ENCODE results near the gene TIAM1.

TIAM1 gene

DNA sequence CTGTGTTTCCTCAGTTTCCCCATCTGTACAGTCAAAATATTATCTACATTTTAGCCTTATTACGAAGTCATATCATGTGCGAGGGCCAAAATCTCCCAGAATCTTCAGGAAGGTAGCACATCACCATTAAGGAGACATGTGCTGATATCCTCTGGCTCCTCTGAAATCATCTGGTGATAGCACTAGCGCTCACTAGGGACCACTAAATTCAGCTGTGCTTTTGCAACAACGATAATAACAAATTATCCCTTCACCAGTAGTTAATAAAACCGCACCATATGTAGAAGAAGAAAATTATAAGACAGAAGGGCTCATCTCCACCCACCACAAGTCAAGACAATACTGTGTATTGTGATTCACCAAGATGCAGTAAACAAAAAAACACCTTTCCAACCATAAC lies 53.3 kb downstream of the TIAM1 start:
- in situ Hi-C loops (cut with MboI; ENCODE audit: low sequenced_read_pairs): no loop called here

DNA sequence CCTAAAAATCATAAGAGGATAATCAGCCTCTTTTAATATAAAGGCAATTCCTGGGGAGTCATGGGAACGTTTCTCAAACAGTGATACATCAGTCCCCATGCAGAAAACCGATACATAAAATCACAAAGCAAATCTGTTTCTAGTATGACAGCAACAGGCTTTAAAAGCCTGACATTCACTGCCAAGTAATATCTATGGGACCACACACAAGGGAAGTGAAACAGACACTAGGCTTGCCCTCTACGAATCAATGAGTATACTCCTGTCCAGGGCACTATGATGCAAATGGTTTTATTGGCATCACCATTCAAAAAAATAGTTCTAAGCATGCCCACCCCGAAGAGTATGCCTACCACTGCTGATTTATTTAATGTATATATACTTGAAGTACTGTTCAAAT lies 54.4 kb downstream of the TIAM1 start:
- in situ Hi-C loops (cut with MboI; ENCODE audit: low sequenced_read_pairs): no loop called here

DNA sequence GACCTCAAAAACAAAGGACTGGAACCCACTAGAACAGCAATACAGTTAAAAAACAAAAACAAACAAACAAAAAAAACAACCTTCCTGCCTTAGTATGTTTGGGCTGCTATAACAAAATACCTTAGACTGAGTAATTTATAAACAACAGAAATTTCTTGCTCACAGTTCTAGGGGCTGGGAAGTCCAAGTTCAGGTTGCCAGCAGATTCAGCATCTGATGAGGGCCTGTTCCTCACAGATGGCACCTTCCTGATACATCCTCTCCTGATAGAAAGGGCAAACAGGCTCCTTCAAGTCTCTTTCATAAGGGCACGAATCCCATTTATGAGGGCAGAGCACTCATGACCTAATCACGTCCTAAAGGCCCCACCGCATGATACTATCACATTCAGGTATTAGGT lies 55.9 kb downstream of the TIAM1 start:
- in situ Hi-C loops (cut with MboI; ENCODE audit: low sequenced_read_pairs): no loop called here

DNA sequence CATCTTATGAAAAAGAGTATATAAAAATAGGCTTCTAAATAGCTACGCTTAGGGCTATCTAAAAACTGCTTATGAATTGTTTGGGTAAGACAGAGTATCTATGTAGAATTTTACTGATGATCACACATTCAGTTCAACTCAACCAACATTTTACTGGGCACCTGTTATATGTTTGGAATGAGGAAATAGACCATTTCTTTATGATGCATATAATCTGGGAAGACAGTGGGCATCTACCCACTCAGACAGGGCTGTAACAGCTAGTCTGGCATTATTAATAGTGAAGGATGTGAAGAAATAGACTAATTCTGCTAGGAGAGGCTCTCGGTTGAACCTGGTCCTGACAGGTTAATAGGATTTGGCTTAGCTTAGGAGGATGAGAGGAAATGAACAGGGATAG lies 56.9 kb downstream of the TIAM1 start:
- in situ Hi-C loops (cut with MboI; ENCODE audit: low sequenced_read_pairs): no loop called here

DNA sequence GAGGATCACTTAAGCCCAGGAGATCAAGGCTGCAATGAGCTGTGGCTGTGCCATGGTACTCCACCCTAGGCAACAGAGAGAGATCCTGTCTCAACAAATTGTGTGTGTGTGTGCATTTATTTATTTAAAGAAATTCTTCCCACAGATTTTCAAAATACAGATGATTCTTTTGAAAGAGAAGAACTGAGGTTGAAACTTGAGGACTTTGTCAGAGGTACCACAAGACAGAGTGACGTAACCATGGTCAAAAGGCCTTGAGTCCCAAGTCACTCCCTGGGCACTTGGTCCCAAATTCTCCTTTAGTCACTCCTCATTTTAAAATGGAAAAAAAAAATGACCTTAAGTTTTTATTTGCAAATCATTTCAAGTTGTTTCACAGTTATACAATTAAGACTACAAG lies 57.4 kb downstream of the TIAM1 start:
- in situ Hi-C loops (cut with MboI; ENCODE audit: low sequenced_read_pairs): no loop called here

DNA sequence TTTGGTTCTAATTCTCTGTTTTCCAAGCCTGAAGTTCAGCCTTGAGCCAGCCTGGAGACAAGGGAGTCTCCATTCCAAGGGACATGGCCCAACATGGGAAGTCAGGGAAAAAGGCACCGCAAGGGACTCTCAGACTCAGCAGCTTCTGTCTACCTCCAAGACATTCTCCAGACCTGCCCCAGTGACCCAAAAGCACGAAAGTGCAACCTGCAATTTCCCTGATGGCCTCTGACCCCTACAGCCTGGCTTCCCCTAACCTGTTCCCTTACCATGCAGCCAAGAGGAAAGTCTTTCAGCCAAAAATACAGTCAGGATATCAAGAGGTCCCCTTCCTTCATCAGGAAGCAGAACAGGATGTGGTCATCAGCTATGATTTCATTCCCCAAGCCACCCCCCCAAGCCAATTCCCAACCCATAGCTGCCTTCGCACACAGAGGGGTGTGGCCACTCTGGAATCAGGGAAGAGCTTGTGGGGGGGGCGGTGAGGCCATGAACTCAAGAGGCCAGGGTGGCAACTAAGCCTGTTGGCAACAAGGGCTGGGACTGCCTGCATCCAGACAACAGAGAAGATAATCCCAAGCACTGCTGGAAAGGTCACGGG lies 59.2 kb downstream of the TIAM1 start:
- in situ Hi-C loops (cut with MboI; ENCODE audit: low sequenced_read_pairs): no loop called here

DNA sequence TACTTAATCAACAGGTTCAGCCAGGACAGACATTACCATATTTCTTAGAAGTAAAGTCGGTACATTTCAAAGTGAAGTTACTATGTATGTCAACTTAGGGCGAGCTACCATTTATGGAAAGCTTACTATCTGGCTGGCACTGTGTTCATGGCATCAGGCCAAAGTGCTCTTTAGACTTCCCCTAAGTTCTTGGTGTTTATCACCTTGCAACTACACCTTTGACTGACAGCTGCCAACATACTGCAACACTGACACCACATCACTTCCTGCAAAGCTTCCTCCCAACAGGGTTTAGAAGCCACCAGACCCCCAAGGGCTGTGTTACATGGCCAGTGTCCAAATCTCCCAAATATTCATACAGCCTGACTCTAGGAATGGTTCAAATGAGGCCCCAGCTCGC lies 61.0 kb downstream of the TIAM1 start:
- in situ Hi-C loops (cut with MboI; ENCODE audit: low sequenced_read_pairs): no loop called here

DNA sequence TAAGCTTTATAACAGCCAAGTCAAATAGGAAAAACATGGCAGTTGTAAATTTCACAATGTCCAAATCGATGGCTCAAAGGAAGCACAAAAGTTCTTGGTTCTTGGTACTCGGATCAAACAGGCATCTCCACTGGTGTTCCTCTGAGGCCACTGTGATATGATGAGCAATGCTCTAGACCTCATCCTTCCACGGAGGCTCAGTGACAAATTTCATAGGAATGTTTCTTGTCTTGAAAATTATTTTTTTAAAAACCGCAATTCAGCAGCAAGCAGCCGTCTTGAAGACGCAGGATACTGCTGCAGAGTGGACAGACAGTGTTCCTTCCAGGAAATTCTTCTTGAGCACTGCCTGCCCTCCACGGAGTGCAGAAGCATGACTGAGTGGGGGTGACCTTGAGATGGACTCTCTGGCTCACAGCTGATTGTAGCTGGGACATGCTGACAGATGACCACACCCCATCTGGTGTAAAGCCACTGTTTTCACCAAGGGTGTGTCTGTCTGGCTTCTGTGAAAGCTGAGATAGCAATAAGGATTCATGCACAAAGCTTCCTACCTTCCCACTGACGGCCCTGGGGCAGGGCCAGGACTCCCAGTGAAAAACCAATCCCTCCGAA lies 61.9 kb downstream of the TIAM1 start:
- in situ Hi-C loops (cut with MboI; ENCODE audit: low sequenced_read_pairs): no loop called here

DNA sequence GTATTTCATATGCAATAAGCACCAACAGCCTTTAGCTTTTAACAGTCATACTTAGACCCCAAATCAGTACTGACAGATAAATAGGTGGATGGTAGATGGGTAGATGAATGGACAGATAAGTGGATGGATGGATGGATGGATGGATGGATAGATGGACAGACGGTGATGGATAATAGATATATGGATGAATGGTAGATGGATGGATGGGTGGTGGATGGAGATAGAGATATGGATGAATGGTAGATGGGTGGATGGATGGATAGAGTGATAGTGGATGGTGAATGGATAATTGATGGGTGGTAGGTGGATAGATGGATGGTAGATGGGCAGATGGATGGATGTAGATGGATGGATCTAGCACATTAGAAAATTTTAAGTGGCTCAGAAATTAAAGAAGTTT lies 62.5 kb downstream of the TIAM1 start:
- in situ Hi-C loops (cut with MboI; ENCODE audit: low sequenced_read_pairs): no loop called here

DNA sequence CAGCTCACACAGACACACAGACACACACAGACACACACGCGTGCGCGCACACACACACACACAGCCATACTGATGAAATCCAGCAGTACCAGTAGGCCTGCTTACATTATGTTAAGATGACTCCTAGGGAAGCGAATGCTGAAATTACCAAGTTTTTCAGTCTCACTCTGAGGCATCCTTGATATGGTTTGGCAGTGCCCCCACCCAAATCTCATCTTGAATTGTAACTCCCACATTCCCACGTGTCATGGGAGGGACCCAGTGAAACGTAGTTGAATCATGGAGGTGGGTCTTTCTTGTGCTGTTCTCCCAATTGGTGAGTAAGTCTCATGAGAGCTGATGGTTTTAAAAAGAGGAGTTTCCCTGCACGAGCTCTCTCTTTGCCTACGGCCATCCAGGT lies 64.1 kb downstream of the TIAM1 start:
- in situ Hi-C loops (cut with MboI; ENCODE audit: low sequenced_read_pairs): no loop called here

DNA sequence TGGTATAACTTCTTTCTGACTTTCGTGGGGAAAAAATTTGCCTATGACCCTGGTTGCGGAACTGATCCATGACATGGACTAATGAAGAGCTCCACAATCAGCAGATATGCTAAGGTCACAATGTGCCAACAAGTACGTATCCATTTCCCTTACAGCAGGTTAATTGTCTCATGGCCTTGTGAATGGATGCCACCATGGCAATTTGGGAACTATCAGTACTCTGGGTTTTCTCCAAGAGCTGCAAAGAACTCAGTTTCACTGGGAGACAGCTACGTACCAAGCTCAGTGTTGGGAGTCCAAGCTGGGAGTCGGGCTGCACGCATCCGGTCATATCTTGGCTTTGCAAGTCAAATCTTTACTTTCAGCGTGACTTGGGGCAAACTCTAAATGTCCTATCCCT lies 64.8 kb downstream of the TIAM1 start:
- in situ Hi-C loops (cut with MboI; ENCODE audit: low sequenced_read_pairs): no loop called here

DNA sequence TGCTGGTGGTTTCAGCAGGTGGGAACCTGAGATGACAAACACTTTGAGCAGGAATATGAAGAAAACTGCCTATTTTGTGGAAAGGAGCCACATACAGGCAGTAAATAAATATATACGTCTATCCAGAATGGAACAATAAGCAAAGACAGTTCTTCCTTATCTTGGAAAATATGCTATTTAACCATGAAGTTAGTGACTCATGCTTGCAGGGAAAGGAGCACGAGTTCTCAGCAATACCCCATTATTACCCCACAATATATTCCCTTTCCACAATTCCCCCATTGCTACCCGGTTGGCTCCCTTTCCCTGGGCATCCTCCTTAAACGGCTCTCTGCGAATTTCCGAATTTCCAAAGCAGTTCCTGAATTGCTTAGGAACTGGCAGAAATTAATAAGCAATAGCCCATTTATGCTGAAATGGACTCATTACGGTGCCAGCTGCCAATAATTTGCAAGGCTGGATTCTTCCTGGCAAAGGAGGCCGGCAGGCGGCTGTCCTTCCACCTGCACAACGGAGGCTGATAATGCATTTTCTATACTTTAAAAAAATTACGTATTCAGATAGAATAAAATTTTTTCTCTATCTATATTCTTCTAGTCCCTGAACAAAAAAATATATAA lies 65.4 kb downstream of the TIAM1 start:
- in situ Hi-C loops (cut with MboI; ENCODE audit: low sequenced_read_pairs): no loop called here

DNA sequence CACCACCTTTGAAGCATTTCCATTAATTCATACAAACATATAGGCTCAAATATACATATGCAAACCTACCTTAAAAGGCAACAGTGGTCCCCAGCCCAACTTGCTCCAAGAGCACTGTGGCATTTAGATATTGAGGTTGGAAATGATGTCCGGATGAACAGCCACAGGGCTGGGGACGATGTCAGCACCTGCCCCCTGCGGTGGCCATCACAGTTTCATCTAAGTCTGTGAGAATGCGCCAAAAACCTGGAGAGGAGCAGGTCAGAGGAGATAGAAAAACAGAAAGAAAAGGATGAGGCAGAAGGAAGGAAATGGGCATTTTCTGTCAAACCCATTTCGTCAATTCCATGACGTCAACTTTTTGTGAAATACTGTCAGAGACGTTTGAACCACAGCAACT lies 67.4 kb downstream of the TIAM1 start:
- in situ Hi-C loops (cut with MboI; ENCODE audit: low sequenced_read_pairs): no loop called here

DNA sequence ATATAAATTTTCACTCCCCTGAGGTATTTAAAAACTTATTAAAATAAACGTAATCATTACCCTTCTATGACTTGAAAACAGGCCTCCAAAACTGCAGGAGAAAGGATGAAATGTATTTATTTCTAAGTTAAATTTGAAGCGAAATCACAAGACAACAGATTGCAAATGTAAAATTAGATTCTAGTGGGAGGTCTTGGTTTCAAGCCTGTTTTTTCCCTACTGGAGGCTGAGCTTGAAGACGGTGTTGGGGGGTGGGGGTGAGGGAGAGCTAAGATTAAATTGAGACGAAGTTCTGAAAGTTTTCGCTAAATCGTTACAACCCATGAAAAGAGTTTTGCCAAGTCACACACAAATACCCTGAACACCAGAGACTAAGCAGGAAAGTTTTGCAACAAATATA lies 68.2 kb downstream of the TIAM1 start:
- in situ Hi-C loops (cut with MboI; ENCODE audit: low sequenced_read_pairs): no loop called here

DNA sequence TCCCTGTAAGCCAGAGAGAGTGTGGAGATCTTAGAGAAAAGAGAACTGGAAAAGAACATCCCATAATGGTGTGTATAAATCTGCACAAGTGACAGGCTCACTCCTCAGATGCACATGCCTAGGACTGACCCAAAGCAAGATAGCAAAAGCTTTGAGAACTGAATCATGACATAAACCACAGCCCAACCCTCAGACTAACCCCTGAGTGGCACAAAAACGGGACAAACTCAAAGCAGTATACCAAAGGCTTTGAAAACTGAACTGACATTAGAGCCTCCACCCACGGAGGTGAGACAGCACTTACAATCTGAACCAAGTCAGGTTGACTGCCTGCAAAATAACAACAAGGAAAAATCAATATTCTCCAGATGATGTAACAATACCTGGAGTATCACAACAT lies 70.8 kb downstream of the TIAM1 start:
- in situ Hi-C loops (cut with MboI; ENCODE audit: low sequenced_read_pairs): no loop called here

DNA sequence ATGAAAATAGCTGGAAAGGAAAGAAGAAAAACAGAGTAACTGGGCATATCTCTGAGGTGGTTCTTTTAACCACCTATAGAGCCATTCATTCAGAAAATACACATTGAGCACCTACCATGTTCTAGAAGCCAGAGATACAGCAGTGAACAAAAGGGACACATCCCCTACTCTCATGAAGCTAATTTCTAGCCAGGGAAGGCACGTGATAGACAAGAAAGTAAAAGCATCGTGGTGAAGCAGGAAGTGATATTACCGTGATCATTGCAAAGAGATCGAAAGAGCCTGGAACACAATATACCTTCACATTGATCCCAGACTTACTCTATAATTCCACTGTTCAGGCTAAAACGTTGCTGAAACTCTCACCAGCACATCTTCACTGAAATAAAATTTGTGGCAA lies 76.0 kb downstream of the TIAM1 start:
- in situ Hi-C loops (cut with MboI; ENCODE audit: low sequenced_read_pairs): no loop called here

DNA sequence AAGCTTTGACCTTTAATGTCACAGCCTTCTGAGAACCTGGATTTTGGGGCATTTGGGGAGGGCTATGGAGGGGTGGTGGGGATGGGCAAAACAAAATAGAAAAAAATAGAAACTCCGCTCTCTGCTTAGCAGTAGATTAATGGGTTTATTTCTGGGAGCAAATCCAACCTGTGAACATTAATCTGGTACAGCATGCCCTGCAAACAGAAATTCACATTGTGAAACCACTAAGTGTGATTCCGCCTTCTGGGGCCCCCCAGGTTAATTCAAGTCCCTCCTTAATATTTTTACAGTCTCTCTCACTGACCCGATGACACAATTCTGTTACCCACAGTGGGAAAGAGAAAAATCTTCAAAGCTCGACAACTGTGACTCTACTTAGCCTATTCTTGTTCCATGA lies 76.4 kb downstream of the TIAM1 start:
- in situ Hi-C loops (cut with MboI; ENCODE audit: low sequenced_read_pairs): no loop called here

DNA sequence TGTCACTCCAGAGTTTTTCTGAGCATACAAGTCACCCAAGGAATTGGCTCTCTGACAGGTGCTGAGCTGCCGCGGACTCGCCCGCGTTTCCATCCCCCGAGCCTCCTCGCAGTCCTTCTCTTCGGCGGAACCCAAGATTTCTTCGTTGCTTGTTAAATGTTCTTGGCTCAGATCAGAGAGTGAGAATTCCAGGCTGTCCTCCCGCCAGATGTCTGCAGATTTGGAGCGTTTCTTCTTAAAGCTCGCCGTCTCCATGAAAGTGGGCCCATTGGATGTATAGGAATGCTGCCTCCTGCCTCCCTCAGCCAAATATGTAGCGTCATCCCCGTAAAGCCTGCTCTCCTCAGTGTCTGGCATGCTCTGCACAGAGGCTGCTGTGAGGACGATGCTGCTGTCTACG lies 77.8 kb downstream of the TIAM1 start:
- in situ Hi-C loops (cut with MboI; ENCODE audit: low sequenced_read_pairs): no loop called here

DNA sequence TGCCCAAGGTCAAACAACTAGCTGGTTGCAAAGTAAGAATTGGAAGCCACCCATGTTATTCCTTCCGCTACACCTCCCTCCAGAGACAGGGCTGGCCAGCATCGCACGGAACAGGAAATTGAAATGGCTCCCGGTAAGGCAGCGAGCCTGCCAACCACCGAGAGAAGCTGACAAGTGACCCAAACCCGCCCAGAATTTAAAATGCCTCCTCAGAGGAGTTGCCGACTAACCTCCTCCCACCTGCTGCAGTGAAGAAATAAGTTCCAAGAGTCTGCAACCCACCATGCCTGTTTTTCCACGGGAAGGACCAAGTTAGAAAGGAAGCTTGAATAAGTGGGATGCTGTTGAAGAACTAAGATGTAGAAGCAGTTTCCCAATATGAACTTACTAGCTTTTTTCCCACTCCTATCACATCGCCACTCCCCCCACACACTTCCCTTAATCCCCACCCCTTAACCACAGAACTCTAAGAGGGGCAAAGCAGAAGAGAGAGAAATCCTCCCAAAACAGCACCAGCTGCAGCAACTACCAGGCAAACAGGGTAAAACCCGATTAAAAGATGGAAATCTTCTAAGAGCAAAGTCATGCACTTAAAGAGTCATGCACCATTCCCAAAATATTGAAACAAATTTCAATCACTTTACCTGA lies 78.6 kb downstream of the TIAM1 start:
- in situ Hi-C loops (cut with MboI; ENCODE audit: low sequenced_read_pairs): no loop called here

DNA sequence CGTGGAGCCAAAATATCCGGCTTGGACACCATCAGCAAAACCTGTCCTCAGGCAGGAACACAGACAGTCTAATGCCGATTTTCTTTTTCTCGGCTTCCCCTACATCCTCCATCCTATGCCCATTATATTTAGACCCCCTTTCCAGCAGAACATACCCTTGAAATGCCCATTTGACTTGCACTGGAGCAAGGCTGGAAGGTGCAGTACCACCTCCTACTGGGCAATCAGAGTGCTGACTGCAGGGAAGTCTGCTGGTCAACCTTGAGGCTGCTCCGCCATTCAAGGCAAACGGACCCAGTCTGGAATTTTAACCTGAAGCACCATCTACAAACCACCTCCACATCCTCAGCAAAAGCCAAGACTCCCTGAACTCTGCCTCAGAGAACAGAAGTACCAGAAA lies 79.5 kb downstream of the TIAM1 start:
- in situ Hi-C loops (cut with MboI; ENCODE audit: low sequenced_read_pairs): no loop called here

DNA sequence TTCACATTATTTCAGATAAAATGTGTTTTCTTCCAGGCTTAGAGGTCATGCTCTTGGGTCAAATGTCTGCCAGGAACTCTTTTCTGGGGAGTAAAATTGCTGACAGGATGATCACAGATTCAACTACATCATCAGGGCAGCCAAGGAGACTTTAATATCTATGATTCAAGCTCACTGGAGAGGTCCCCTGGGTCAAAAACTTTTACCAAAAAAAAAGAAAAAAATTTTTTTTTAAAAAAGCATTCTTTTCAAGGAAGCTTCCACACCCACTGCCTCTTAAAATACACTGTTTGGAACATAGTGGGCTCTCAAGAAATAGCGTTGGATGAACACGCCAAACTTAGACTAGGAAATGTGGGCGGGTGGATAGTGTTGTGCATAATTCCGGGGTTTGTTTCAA lies 81.3 kb downstream of the TIAM1 start:
- in situ Hi-C loops (cut with MboI; ENCODE audit: low sequenced_read_pairs): no loop called here

DNA sequence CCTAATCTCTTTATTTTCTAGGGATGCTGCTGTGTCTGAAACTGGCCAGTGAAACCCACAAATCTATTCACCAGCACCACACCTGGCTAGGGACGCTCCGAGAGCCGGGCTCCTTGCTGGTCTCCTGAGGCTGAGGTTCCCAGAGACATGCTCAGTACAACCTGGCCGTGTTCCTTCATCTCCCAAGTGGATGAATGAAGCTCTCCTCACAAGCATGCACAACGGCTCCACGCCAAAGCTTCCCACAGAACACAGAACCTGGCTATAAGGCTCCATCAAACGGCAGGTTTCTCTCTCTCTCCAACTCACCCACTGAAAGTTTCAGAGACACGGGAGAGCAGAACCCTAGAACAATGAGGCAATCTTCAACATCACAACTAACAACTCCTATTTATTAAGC lies 82.3 kb downstream of the TIAM1 start:
- in situ Hi-C loops (cut with MboI; ENCODE audit: low sequenced_read_pairs): no loop called here
